Measurements from ENCODE around the gene RAB25.

RAB25 gene

GRCh38 chr1:156082309-156083091 is 21.5 kb downstream of the RAB25 start, which contains the start of gene MEX3A:
Gene MEX3A, minus strand, starts transcription at chr1:156082465. Its CDS starts 467 bp downstream, at chr1:156081998.
- H3K27ac ChIP-seq (ENCODE audit: extremely low read depth, low read depth, low read length), result peak within 1 kb of the TSS; percentile 64
- peaks cover 0 to 7% of the 10 kb centered on the region in 2 experiments; a peak in 1 of 3 replicates for H3K36me3 ChIP-seq (ENCODE audit: control insufficient read depth in 2 of 2, insufficient read depth in 1 of 2, low read length in 2 of 2)
- H3K9me3 ChIP-seq (ENCODE audit: control insufficient read depth, insufficient read depth, low read depth, low read length), result no peaks in the 10 kb centered on the region
- H3K4me3 ChIP-seq (ENCODE audit: low read depth, low read length), result peak within 1 kb of the TSS; percentile 77
- ChIA-PET CTCF (interaction anchor here (0.6 to 2.9 kb wide), 10 partner anchors 9 to 178 kb away, joined by 3 to 20 read pairs (median 5); no protein-coding TSS in a partner anchor), POLR2A (interaction anchor here (0.6 to 1.1 kb wide), 4 partner anchors 105 to 200 kb away, joined by 3 read pairs; partner anchors contain the start of genes PMF1 and SMG5)
- H3K4me1 ChIP-seq (ENCODE audit: control insufficient read depth, insufficient read depth, low read length), result peaks cover 3% of the 10 kb centered on the region; the same call in 1 of the 2 replicates
- TF ChIP-seq ZNF600 (tag by site-specific recombination; IDR thresholded peaks at IDR 0.05) (peak; percentile 69; the same call in 1 of the 2 replicates), ZFP3 (tag by site-specific recombination; IDR thresholded peaks at IDR 0.05; ENCODE audit: low read depth) (no peak), ZSCAN16 (tag by site-specific recombination; IDR thresholded peaks at IDR 0.05) (no peak), GLI4 (tag by site-specific recombination; IDR thresholded peaks at IDR 0.05) (no peak), BCL11A (tag by site-specific recombination; IDR thresholded peaks at IDR 0.05; ENCODE audit: low read depth) (0 out of 2 replicates have a peak, but pooled peaks have one; percentile 33), ZIC2 (tag by site-specific recombination; IDR thresholded peaks at IDR 0.05) (peak; percentile 46), ZNF664 (tag by site-specific recombination; IDR thresholded peaks at IDR 0.05) (peak; percentile 45; the same call in 1 of the 2 replicates), ZBTB20 (tag by site-specific recombination; IDR thresholded peaks at IDR 0.05) (peak; percentile 59), YY2 (tag by site-specific recombination; IDR thresholded peaks at IDR 0.05) (no peak), ZNF48 (tag by site-specific recombination; IDR thresholded peaks at IDR 0.05) (no peak), ZNF248 (tag by site-specific recombination; IDR thresholded peaks at IDR 0.05) (no peak), HIC1 (tag by site-specific recombination; IDR thresholded peaks at IDR 0.05) (no peak), ZNF629 (tag by site-specific recombination; IDR thresholded peaks at IDR 0.05) (peak; percentile 5; the same call in 1 of the 2 replicates), ZNF362 (tag by site-specific recombination; IDR thresholded peaks at IDR 0.05) (no peak), ZNF701 (tag by site-specific recombination; IDR thresholded peaks at IDR 0.05) (no peak), ZNF335 (tag by site-specific recombination; conservative IDR thresholded peaks at IDR 0.05) (peak; percentile 100), ZBTB7A (tag by site-specific recombination; IDR thresholded peaks at IDR 0.05; ENCODE audit: low read depth) (peak; percentile 87), ZBTB26 (tag by site-specific recombination; optimal IDR thresholded peaks at IDR 0.05) (peak; percentile 92), GLIS1 (tag by site-specific recombination; IDR thresholded peaks at IDR 0.05) (peak; percentile 65), ZBTB8A (tag by site-specific recombination; IDR thresholded peaks at IDR 0.05) (0 out of 2 replicates have a peak, but pooled peaks have one; percentile 14), OSR2 (tag by site-specific recombination; IDR thresholded peaks at IDR 0.05) (no peak), ZEB2 (tag by site-specific recombination; IDR thresholded peaks at IDR 0.05) (0 out of 2 replicates have a peak, but pooled peaks have one; percentile 48), SALL2 (tag by site-specific recombination; IDR thresholded peaks at IDR 0.05; ENCODE audit: borderline replicate concordance) (no peak), TRIM28 (IDR thresholded peaks at IDR 0.05; ENCODE audit: borderline replicate concordance, low read length) (no peak), ZNF596 (tag by site-specific recombination; IDR thresholded peaks at IDR 0.05) (peak; percentile 67; the same call in 1 of the 2 replicates), ZNF623 (tag by site-specific recombination; IDR thresholded peaks at IDR 0.05) (no peak), ZBTB21 (tag by site-specific recombination; IDR thresholded peaks at IDR 0.05) (0 out of 2 replicates have a peak, but pooled peaks have one; percentile 26), ZNF311 (tag by site-specific recombination; IDR thresholded peaks at IDR 0.05; ENCODE audit: borderline replicate concordance) (no peak), ZBTB10 (tag by site-specific recombination; IDR thresholded peaks at IDR 0.05) (peak; percentile 95), WT1 (tag by site-specific recombination; IDR thresholded peaks at IDR 0.05) (0 out of 2 replicates have a peak, but pooled peaks have one; percentile 11)

Data from HEK293 (cell line).